Left renal pelvis (tissue), 4 donors: ENCODE measurements around the gene GCK. TPM values are rescaled to one million over a fixed set of nuclear protein-coding genes. Genes with fewer than 3 reads are reported as not detected.
"Not testable (repeated sequence)": the region's sequence is repeated elsewhere in the genome, so short reads cannot be mapped to it uniquely, and the experiment has no call there.

Source experiments
- DNase-seq, 4 donors: peaks; one replicate each; pipeline ENCODE4 v3.0.0-alpha.2; 2013; ENCODE audit warnings: low read depth in 4 of 4, low spot score in 3 of 4
- polyA plus RNA-seq, 4 donors: library from polyadenylated mRNA; unstranded; fragments of 120-200 nt; gene quantifications; one replicate each; pipeline ENCODE4 v1.2.1, GENCODE V29; 2013; ENCODE audit not compliant: insufficient read length in 4 of 4

GCK gene
- polyA plus RNA-seq, 4 donors, result 2.4 to 3.8 (median 2.7) TPM

DNA sequence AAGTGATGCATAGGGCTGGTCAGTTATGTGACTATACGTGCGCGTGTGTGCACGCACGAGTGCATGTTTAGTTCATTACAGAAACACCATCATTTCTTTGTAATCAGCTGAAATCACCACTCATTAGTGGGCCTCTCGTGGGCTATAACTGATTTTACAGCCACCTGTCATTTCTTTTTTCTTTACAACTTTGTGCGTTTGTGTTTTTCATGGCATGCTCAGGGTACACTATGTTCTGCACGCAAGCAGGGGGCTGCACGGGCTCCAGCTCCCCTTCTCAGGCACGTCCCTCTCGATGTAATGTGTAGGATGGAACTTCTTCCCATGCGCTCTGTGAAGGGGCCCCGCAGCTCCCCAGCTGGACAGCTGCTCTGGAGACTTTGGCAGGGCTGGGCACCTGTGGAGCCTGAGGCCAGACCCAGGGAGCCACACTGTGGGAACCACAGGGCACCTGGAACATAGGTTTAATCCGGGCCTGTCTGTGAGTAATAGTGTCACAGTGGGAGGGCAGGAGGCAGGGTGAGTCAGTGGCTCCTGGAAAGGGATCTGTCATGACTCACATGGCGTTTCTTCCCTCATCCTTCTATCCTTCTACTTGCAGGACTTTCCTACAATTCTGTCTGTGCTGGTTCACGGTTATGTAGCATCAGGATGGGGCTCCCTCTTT is 4.9 kb downstream of the GCK start:
- DNase-seq, result no peak

DNA sequence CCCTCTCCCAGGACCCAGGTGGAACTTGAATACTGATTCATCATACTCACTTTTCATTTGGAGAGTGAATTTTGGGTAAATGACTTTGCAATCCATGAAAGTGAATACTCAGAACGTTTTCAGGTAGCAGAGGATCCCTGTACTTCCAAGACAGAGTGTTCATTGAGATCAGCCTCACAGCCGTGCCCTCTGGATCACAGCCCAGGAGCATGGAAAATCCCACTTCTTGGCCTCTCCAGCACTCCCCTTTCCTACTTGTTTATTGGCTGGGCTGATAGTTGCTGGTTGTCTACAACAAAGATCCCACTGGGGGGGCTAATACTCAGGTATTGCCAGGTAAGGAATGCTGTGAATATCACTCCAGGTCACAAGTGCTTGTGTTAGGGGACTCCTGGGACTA is 5.9 kb downstream of the GCK start:
- DNase-seq, result no peak

DNA sequence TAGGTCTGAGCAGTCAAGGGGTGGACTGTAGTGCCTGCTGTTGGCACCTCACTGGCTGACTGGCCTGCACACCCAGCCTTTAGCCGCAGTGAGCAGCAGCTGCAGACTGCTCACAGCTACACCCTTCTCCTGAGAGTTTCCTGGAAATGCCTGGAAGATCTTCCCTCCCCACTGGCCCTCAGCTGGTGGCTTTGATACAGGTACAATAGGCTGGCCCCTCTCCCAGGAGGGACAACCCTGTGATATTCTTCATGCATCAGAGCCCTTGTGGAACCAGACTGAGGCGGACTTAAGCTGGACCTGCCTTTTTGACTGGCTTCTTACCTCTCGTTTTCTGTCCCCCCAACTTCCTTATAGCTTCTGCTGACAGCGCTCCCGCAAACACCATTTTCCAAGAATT is 6.4 kb downstream of the GCK start:
- DNase-seq, result no peak

DNA sequence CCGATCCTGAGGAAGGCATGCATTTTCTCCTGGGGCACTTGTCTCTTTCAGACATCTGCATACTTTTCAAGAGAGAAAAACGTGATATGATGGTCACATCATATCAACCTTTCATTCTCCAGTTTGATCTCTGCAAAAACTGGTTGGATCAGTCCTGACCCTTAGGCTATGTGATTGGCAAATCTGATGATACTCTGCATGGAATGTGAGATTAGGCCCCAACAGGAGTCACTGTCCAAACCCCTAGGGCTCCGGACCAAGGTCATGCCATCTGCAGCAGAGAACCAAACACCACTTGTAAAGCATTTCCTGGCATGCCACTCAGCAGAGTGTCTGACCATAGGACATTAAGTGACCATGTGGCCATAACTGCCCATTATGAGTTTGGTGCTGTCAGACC is 8.6 kb downstream of the GCK start:
- DNase-seq, result no peak

DNA sequence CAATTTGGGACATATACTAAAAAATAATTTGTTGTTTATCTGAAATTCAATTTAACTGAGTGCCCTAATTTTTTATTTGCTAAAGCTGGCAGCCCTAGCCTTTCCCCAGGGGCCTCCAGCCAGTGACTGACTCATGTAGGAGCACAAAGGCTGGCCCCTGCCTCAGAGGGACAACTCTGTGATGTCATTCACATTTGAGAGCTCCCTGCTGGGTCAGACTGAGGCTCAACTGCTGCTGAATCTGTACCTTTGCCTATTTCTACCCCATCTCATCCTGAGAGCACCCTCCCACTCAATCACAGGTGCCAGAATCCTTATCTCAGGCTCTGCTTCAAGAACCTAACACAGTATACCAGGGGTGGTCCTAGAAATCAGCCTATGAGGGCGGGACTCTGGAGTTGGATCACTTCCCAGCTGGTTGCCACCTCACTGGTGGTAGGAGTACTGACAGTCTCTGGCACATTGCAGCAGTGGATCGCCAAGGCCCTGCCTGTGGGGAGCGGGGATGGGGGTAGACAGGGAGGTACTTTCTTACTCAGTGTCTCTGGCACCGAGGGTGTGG is 11.6 kb downstream of the GCK start:
- DNase-seq, result no peak

DNA sequence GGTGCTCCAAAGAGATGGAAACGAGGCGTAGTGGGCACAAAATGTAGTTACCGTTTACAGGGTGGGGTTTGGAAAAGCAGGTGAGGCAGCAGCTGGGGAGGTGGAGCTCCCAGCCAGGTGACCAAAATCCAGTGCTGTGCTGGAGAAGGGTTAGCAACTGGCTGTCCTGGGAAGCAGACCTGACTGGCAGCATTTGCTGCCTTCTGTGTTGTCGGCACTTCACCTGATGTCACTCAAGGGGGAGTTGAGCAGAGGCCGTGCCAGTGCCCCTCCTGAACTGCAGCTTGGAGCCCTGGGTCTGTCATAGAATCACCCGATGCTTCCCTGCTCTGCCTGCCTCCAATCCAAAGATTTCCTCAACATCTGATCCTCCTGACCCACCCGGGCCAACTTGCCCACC is 12.8 kb downstream of the GCK start:
- no peak for DNase-seq

DNA sequence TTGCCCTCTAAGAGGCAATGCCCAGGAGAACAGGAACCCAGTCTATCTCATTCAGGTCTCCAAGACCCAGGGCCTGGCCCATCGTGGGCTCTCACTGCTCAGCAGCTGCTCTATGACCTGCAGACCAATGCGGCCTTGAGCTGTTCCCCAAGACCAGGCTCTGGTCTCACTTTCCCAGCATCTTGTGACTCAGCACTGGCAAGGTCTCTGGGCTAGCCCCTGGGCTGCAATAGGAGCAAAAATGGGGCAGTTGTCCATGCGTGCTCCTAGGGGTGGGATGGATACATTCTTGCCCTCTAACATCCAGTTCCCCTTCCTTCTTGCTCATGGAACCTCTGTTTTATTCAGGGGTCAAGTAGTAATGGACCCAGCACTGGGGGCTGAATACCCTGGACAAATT is 13.5 kb downstream of the GCK start:
- no peak for DNase-seq

DNA sequence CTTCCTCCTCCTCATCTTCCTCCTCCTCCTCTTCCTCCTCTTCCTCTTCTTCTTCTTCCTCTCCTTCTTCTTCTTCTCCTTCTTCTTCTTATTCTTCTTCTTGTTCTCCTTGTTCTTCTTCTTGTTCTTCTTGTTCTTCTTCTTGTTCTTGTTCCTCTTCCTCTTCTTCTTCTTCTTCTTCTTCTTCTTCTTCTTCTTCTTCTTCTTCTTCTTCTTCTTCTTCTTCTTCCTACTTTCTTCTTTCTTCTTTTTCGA is 14.6 kb downstream of the GCK start:
- not testable (repeated sequence) for DNase-seq

DNA sequence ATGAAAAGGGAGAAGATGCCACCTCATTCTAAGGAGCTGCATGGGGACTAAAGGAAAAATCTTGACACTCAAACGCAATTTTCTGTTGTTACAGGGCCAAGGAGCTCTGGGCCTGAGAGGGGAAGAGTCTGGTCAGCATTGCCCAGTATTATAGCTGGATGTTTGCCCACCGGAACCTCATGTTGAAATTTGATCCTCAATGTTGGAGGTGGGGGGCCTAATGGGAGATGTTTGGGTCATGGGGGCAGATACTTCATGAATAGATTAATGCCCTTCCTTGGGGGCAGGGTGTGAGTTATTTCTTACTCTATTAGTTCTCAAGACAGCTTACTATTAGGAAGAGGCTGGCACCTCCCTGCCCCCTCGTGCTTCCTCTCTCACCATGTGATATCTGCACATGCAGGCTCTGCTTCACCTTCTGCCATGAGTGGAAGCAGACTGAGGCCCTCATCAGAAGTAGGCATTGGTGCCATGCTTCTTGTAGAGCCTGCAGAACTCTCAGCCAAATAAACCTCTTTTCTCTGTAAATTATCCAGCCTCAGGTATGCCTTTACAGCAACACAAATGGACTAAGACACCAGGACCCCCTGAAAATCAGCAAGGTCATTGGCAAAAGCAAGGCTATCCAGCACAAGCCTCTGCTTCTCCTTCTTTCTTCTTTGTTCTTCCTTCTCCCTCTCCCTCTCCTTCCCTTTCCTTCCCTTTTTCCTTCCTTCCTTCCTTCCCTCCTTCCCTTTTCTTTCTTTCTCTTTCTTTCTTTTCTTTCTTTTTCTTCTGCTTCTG is 15.1 kb downstream of the GCK start:
- DNase-seq, result no peak

DNA sequence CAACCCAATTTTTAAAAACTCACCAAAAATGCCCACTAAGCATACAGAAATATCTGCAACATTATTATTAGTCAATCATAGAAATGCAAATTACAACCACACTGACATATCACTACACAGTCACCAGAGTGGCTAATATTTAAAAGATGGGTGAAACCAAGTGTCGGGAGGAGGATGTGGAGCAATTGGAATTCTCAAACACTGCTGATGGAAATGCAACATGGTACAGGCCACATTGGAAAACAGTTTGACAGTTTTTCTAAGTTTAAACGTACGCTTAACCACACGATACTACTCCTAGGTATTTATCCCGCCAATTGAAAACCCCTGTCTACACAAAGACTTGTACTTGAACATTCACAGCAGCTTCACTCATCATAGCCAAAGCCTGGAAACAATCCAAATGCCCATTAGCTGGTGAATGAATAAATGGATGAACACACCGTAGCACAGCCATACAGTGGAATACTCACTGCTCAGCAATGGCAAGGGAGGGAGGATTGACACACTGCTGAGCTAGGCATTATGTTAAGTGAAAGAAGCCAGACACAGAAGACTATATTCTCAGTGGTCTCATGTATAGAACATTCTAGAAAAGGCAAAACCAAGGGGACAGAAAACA is 16.3 kb downstream of the GCK start:
- DNase-seq, result no peak

DNA sequence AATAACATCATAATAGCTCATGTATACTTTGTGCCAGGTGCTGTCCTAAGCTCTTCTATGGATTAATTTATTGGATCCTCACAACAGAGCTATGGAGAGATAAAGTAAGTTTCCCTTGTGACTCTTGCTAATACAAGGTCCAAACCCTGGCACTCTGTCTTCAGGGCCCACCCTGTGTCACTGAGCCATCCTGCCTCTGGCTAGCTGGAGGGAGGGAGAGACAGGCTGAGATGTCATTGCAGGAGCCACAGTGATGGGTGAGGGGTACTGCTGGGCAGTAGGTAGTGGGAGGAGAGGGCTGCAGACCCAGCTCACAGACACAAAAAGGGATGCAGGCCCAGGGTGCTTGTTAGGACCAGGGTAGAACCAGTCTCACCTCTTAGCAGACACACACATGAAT is 16.9 kb downstream of the GCK start:
- no peak for DNase-seq

DNA sequence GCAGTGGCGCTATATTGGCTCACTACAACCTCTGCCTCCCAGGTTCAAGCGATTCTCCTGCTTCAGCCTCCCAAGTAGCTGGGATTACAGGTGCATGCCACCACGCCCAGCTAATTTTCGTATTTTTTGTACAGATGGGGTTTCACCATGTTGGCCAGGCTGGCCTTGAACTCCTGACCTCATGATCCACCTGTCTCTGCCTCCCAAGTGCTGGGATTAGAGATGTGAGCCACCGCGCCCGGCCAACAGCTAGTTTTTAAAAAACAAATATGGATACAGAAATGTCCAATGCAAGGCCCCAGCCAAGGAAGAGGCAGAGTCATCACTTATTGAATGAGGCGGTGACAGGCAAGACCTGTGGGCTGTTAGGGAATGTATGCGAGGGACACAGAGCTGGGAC is 17.3 kb downstream of the GCK start:
- not testable (repeated sequence) for DNase-seq

DNA sequence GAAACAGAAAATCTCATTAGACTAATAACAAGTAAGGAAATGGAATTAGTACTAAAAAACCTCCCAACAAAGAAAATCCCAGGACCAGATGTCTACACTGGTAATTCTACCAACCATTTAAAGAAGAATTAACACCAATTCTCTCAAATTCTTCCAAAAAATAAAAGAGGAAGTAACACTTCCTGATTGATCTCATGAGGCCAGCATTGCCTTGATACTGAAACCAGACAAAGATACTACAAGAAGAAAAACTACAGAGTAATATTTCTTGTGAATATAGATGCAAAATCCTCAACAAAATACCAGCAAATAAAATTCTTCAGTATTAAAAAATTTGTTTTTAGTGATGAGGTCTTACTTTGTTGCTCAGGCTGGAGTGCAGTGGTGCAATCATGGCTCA is 21.3 kb downstream of the GCK start:
- DNase-seq, result no peak

DNA sequence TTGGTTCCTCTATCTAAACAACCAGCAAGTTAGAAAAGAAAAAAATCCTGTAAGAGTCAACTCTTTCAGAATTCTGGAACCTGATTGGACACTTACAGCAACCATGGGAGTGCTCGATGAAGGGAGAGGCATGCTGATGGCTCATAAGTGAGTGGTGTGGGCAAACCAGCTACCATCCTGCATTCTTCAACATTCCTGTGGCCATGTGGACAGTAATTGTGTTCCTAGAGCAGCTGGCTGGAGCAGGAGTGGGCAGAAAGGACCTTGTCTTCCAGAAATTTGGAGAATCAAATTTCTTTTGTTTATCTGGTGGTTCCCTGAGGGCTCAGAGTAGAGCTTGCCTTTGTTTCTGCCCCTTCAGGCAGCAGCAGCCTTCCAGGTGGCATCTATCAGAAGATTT is 25.6 kb downstream of the GCK start:
- no peak for DNase-seq

DNA sequence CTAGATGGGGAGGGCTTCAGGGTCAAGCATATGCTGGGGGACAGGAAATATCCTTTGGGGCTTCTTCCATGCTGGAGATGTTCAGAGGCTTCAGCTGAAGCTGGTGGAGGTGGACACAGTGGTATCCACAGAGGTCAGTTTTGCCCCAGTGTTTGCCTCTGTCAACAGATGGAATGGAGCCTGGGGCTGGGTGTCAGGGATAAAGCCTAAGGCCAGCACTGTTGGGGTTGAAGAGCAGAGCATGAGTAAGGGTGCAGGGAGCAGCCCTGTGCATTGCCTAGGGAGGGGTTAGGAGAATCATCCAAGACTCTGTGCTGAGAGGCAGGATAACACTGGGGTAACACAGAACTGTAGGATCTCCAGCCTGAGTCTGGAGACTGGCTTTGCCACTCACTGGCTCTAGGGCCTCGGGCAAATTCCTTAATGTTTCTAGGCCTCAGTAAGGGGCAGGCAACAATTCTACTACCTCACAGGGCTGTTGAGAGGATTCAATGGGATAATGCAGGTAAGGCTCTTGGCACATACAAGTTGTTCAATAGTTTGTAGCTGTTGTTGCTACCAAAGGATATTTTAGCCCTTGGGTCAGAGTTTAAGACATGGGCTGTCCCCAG is 26.3 kb downstream of the GCK start:
- no peak for DNase-seq

DNA sequence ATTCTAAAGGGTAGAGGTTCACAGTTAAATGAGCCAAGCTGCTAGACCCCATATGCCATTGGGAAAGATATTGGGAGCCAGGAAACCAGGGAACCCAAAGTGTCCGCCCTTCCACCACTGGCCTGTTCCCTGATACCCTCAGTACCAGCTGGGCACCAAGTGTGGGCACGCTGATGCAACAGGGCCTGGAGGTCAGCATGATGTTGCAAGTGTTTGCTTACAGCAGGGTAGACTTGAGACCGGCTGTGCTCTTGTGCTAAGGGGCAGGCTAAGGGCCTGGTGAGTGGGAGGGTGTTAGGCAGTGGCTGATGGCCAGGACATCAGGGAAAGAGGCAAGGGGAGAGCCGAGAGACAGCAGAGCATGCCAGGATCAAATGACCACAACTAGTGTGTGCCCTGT is 27.1 kb downstream of the GCK start:
- no peak for DNase-seq

DNA sequence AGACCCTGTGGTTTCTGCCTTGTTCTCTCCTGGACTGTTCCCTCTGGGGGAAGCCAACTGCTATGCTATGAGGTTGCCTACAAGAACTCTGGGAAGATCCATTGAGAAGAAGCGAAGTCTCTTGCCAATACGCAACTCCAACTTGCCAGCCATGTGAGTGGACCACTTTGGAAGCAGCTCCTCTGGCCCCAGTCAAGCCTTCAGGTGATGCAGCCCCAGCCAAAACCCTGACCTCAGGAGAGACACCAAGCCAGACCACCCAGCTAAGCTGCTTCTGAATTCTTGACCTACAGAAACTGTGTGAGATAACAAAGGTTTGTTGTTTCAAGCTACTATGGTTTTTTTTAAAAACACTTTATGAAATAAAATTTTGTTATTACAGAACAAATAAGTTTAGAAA is 27.9 kb downstream of the GCK start:
- DNase-seq, result no peak

DNA sequence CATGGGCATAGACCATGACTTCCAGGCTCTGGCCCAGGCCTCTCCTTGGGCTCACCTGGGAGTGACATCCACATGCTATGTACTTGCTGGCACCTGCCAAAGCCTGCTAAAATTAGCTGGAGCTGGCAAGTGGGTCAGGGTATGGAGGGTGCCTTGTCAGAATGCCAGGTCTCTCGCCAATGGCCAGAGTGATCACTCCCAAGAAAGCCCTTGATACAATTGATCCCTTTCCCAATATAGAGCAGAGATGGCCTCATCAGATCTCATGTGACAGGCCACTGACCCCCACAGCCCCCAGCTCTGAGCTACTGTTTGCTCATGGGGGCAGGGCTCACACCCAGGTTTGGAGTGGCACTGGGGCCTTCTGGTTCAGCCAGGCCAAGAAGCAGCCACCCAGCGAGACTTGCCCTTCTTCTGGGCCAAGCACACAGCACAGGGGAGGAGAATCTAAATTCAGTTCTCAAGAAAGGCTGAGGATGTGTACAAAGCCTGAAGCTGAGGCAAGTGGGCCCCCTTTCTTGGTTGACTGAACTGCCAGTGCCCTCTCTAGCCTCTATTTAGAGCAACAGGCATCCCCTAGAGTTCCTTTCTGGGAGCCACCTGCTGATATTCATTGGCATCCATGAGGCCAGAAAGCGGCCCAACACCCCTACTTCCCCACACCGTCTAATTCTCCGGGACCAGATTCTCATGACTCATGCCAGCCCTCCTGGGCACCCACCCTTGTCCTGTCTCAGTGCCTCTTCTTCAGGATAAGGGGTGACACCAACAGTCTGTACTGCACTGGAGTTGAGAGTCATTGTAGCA is 29.2 kb downstream of the GCK start:
- no peak for DNase-seq

DNA sequence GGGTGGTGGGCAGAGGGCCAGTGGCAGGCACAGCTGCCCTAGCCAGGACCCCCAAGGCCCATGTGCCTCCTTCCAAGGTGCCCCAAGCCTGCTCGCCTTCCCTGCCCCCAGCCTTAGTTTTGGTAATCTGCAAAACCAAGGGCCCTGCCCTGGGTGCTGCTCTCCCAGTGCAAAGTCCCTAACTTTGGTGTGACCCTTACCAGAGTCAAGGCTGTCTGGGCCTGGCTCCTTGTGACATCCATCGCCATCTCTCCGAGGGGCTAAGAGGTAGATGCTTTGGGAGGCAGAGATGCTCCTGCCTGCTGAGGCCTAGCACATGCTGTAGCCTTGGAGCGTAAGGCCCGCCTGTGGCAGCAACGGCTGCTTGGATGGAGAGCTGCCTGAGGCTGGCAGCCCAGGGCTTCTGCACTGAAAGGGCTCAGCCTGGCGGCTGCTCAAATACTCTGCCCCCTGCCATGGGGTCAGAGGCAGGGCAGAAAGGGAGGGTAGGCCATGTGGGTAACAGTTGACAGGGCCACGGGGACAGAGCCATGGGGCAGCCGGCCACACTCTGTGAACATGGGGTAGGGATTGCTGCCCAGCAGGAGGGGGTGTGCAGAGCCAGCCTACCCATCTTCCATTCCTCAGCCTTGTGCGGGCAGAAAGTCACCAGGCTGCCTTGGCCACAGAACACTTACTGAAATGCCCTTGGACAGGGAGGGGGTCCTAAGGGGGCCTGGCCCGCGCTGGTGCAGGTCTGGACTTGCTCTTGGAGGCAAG is 30.2 kb downstream of the GCK start:
- DNase-seq, result no peak
